OCI-LY7 (cell line): ENCODE measurements around the gene GNAS-AS1. TPM values are rescaled to one million over a fixed set of nuclear protein-coding genes. Genes with fewer than 3 reads are reported as not detected.

Experiments used
- BruUV-seq: library from RNA; stranded (reverse); fragments of 400-500 nt; replicated peaks from 2 replicates; lab custom pipeline; 2021; lab: Mats Ljungman, UMichigan
- CTCF ChIA-PET: fragments of 300-600 bp; sonication (Branson Sonifier 250); formaldehyde crosslinking; loops from one replicate; lab custom pipeline; 2022; ENCODE audit warnings: antibody characterized with exemption; ENCODE audit not compliant: unreplicated experiment; lab: Charles Lee
- POLR2A ChIA-PET: fragments of 300-600 bp; sonication (Branson Sonifier 250); formaldehyde crosslinking; loops from one replicate; lab custom pipeline; 2022; ENCODE audit warnings: antibody characterized with exemption; lab: Charles Lee
- DNase-seq: peaks from one replicate; pipeline ENCODE4 v3.0.0-alpha.2; 2015; ENCODE audit warnings: low spot score
- H2AFZ ChIP-seq: fragments of 200-600 bp; sonication (generic), shearing (Covaris generic); 2 replicates; pipeline ENCODE4 v1.6.1; 2014; ENCODE audit warnings: mild to moderate bottlenecking, antibody characterized with exemption, low read length, moderate library complexity
- H3K27ac ChIP-seq: fragments of 200-600 bp; sonication (generic); 2 replicates; pipeline ENCODE4 v1.5.1; 2014; ENCODE audit warnings: mixed run types, low read depth, mild to moderate bottlenecking, moderate library complexity, low read length, inconsistent platforms; ENCODE audit not compliant: poor library complexity, severe bottlenecking
- H3K36me3 ChIP-seq: fragments of 200-600 bp; sonication (generic); 2 replicates; pipeline ENCODE4 v1.6.1; 2014; ENCODE audit warnings: mild to moderate bottlenecking, antibody characterized with exemption, low read length, moderate library complexity, mixed read lengths; ENCODE audit not compliant: insufficient read depth
- H3K4me1 ChIP-seq: fragments of 200-600 bp; sonication (generic); 2 replicates; pipeline ENCODE4 v1.5.1; 2014; ENCODE audit warnings: mild to moderate bottlenecking, low read length; ENCODE audit not compliant: insufficient read depth, poor library complexity, severe bottlenecking
- H3K4me2 ChIP-seq: fragments of 200-600 bp; sonication (generic); 2 replicates; pipeline ENCODE4 v1.6.1; 2014; ENCODE audit warnings: mild to moderate bottlenecking, low read length
- H3K4me3 ChIP-seq: fragments of 200-600 bp; sonication (generic); 2 replicates; pipeline ENCODE4 v1.5.1; 2014; ENCODE audit warnings: mild to moderate bottlenecking, low read depth, low read length; ENCODE audit not compliant: poor library complexity, severe bottlenecking
- H3K79me2 ChIP-seq: fragments of 200-600 bp; sonication (generic); 2 replicates; pipeline ENCODE4 v1.6.1; 2016; ENCODE audit warnings: low read depth, mild to moderate bottlenecking, low read length, moderate library complexity, mixed read lengths; ENCODE audit not compliant: insufficient read depth
- H3K9me2 ChIP-seq: fragments of 200-600 bp; sonication (generic); 2 replicates; pipeline ENCODE4 v1.6.1; 2016; ENCODE audit warnings: mild to moderate bottlenecking, low read length, mixed read lengths; ENCODE audit not compliant: insufficient read depth
- H3K9me3 ChIP-seq: fragments of 200-600 bp; sonication (generic); 2 replicates; pipeline ENCODE4 v1.6.1; 2014; ENCODE audit warnings: mild to moderate bottlenecking, mixed run types, low read length, mixed read lengths
- H4K20me1 ChIP-seq: fragments of 200-600 bp; sonication (generic); 2 replicates; pipeline ENCODE4 v1.6.1; 2014; ENCODE audit warnings: mild to moderate bottlenecking, antibody characterized with exemption, low read length, moderate library complexity, mixed read lengths; ENCODE audit not compliant: insufficient read depth
- EZH2phosphoT487 ChIP-seq: fragments of 200-600 bp; sonication (generic); IDR thresholded peaks from 2 replicates; pipeline ENCODE4 v1.6.1; 2018; ENCODE audit warnings: low read depth, borderline replicate concordance, mild to moderate bottlenecking, mixed run types, antibody characterized with exemption, low read length, moderate library complexity, mixed read lengths
- intact Hi-C: fragments of 100-400 bp; cut with micrococcal nuclease; formaldehyde crosslinking; loops from one replicate; pipeline ENCODE4 v1.10.0; 2022; ENCODE audit not compliant: unreplicated experiment
- total RNA-seq, 2 experiments: library from RNA; depleted of rRNA in 1 of 2; stranded (reverse); fragments of >200 nt in 1 of 2; shearing (Covaris generic) in 1 of 2; gene quantifications; 2 replicates each; pipeline ENCODE4 v1.2.3, GENCODE V29; 2014 to 2022
- TF ChIP-seq, protein P1 (sequence below): fragments of 200-600 bp; sonication (generic); conservative IDR thresholded peaks from 2 replicates; pipeline ENCODE4 v1.5.1; 2014; ENCODE audit warnings: mild to moderate bottlenecking, antibody characterized with exemption, low read length, moderate library complexity, mixed read lengths

Gene GNAS-AS1
- total RNA-seq, 2 experiments from 2014 or later, result 6.5 to 11.6 TPM

DNA sequence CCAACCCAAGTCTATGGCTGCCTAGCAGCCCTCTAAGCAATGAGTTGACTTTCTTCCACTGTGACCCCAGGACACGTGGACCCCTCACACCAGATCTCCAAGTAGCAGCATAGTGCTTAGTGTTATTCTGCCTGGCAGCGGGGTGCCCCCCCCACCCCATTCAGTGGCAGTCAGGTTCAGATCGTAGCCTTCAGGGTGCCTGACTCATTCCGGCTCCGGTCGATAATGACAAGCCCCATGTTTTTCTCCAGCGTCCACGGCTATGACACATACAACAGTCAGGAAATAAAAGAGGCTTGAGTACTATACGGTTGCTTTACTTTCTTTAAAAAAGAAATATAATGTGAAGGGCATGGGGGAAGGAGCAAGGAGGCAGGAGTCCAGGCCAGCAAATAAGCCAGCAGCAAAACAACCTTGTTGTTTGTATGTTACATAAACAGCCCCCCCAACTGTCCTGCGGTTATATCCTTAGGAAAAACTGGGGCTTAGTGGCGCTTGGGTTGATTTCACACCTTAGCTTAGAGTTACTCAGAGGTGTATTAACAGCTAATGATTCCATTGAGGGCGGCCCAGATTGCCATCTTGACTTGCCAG is 24.9 kb upstream of the GNAS-AS1 start:
- CTCF ChIA-PET, result no interaction called here
- intact Hi-C loops, result no loop called here
- Histone ChIP-seq H3K36me3 (no peaks in the 10 kb centered on the region), H3K9me3 (no peaks in the 10 kb centered on the region), H3K4me3 (no peak overlapping the region), H3K4me1 (peaks cover 17% of the 10 kb centered on the region), H2AFZ (no peak overlapping the region), H3K4me2 (no peak overlapping the region), H4K20me1 (no peaks in the 10 kb centered on the region), H3K9me2 (no peaks in the 10 kb centered on the region), H3K27ac (no peak overlapping the region), H3K79me2 (no peaks in the 10 kb centered on the region)
- POLR2A ChIA-PET, result interaction anchor here (0.6 to 0.8 kb wide), 4 partner anchors 19 to 642 kb away, joined by 3 read pairs; no protein-coding TSS in a partner anchor
- TF ChIP-seq, protein P1, sequence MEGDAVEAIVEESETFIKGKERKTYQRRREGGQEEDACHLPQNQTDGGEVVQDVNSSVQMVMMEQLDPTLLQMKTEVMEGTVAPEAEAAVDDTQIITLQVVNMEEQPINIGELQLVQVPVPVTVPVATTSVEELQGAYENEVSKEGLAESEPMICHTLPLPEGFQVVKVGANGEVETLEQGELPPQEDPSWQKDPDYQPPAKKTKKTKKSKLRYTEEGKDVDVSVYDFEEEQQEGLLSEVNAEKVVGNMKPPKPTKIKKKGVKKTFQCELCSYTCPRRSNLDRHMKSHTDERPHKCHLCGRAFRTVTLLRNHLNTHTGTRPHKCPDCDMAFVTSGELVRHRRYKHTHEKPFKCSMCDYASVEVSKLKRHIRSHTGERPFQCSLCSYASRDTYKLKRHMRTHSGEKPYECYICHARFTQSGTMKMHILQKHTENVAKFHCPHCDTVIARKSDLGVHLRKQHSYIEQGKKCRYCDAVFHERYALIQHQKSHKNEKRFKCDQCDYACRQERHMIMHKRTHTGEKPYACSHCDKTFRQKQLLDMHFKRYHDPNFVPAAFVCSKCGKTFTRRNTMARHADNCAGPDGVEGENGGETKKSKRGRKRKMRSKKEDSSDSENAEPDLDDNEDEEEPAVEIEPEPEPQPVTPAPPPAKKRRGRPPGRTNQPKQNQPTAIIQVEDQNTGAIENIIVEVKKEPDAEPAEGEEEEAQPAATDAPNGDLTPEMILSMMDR, result no peak
- no peak for TF ChIP-seq EZH2phosphoT487
- BruUV-seq, result no TSS peak
- no peak for DNase-seq

DNA sequence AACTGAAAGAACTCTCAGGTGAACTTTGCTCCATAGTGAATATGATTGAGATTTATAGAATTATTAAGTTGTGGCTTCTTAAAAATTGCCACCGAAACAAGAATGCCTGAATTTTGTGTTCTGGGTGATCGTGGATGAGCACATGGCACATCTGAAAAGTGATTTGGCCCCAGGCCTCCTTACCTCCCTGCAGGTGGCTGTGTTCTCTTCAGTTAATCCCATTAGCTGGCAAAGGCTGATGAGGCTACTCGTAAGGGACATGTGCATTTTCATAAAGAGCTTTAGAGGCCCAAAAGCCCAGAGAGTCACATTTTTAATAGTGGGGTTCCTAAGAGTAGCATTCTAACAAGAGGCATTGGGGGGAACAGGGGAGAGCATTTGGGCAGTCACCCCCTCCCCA is 24.4 kb upstream of the GNAS-AS1 start:
- Histone ChIP-seq H3K27ac (no peak overlapping the region), H3K79me2 (no peaks in the 10 kb centered on the region), H3K9me3 (no peaks in the 10 kb centered on the region), H2AFZ (0 out of 2 replicates have a peak overlapping the region, but pooled peaks have one; percentile 61), H3K9me2 (no peaks in the 10 kb centered on the region), H3K36me3 (no peaks in the 10 kb centered on the region), H4K20me1 (no peaks in the 10 kb centered on the region), H3K4me3 (no peak overlapping the region), H3K4me2 (no peak overlapping the region), H3K4me1 (peaks cover 21% of the 10 kb centered on the region)
- no peak for DNase-seq
- ChIA-PET POLR2A (interaction anchor here (0.6 to 1.2 kb wide), 4 partner anchors 19 to 641 kb away, joined by 3 read pairs; no protein-coding TSS in a partner anchor), CTCF (no interaction called here)
- TF ChIP-seq EZH2phosphoT487, result no peak
- TF ChIP-seq, protein P1, result no peak
- intact Hi-C loops, result no loop called here
- BruUV-seq, result no TSS peak

DNA sequence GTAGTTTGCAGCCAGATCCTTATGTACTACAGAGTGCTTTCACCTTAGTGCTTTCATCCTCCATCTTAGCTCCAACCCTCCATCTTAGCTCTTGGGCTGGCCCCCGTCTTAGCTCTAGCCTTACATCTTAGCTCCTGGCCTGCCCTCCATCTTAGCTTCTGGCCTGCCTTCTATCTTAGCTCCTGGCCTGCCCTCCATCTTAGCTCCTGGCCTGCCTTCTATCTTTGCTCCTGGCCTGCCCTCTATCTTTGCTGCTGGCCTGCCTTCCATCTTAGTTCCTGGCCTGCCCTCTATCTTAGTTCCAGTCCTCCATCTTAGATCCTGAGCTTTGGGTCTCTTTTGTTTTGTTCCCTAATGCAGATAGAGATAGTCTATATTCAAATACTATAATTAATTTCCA is 23.8 kb upstream of the GNAS-AS1 start:
- no peaks in the 10 kb centered on the region for H4K20me1 ChIP-seq
- no peak for DNase-seq
- H3K79me2 ChIP-seq, result no peaks in the 10 kb centered on the region
- peaks cover 21% of the 10 kb centered on the region for H3K4me1 ChIP-seq
- no TSS peak for BruUV-seq
- H3K9me2 ChIP-seq, result no peaks in the 10 kb centered on the region
- H3K4me3 ChIP-seq, result no peak overlapping the region
- no peaks in the 10 kb centered on the region for H3K9me3 ChIP-seq
- no peaks in the 10 kb centered on the region for H3K36me3 ChIP-seq
- intact Hi-C loops, result loop anchor here (5.0 kb wide), 2 partner anchors 108 to 213 kb away; partner anchors contain the start of gene NELFCD
- no peak overlapping the region for H3K4me2 ChIP-seq
- POLR2A ChIA-PET, result interaction anchor here (1.2 kb wide), 1 partner anchor 33 kb away, joined by 3 read pairs; no protein-coding TSS in a partner anchor
- H3K27ac ChIP-seq, result no peak overlapping the region
- TF ChIP-seq, protein P1, result no peak
- no peak for TF ChIP-seq EZH2phosphoT487
- peak overlapping the region; percentile 61 for H2AFZ ChIP-seq
- CTCF ChIA-PET, result interaction anchor here (0.6 kb wide), 1 partner anchor 141 kb away, joined by 3 read pairs; no protein-coding TSS in a partner anchor
